GM18508 (cell line): ENCODE data around the gene LRRC27.
"Not testable (repeated sequence)": the region's sequence is repeated elsewhere in the genome, so short reads cannot be mapped to it uniquely, and the experiment has no call there.

ENCODE experiments used
- ATAC-seq: cut with Tn5 transposase; IDR thresholded peaks from one replicate; pipeline ENCODE4 v1.9.1; 2021; ENCODE audit warnings: moderate number of reproducible peaks; ENCODE audit not compliant: insufficient read depth, unreplicated experiment

The LRRC27 gene

DNA sequence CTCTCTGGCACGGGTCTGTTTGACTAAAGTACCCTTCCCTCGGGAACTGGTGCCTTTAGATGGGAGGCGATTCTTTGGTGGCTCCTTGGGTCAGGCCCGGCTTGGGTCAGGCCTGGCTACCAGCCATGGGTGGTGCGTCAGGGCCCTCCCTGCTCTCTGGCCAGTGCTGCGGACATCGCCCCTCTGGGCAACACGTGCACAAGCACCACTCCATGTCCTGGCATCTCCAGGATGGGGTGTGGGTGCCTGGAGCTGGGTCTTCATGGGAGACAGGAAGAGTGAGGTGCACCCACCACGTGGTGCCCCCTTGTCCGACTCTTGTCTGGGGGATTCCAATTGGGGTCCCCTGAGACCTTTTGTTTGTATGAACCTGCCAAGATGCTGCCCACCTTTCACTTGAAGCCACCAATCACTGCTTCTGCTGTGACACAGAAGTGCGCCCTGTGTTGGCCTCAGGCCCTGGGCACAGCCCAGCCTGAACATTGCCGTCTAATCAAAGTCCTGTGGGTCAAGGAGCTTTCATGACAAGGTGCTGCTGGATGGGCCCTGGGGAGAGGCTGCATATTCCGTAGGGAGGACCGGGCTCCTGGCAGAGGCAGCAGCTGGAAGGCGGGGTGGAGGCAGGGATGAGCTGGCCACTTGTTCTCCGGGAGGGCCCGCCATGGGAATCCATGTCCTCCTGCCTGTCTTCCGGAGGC lies 53.9 kb downstream of the LRRC27 start:
- no peak for ATAC-seq

DNA sequence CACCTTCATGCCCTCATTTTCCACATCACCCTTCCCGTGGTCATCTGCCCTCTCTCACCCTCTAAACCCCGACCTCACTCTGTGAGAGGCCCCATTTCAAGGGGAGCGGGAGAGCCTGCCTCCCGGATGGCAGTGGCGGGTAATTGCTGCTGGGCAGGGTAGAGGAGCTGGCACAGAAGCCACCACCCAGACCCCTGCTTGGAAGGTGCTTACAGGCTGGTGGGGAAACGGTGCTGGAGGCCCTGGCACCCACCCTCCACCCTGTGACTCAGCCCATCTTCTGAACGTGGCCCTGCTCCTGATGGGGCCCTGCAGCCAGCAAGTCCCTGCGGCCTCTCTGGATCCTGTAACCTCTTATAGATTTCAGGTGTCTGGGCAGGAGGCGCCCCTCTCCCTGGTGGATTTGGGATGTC lies 54.4 kb downstream of the LRRC27 start:
- no peak for ATAC-seq

- not testable (repeated sequence) for ATAC-seq
Measured at GRCh38 chr10:132386896-132387295, 54.9 kb downstream of the LRRC27 start.

- no peak for ATAC-seq
Measured at GRCh38 chr10:132387764-132388210, 55.8 kb downstream of the LRRC27 start.

DNA sequence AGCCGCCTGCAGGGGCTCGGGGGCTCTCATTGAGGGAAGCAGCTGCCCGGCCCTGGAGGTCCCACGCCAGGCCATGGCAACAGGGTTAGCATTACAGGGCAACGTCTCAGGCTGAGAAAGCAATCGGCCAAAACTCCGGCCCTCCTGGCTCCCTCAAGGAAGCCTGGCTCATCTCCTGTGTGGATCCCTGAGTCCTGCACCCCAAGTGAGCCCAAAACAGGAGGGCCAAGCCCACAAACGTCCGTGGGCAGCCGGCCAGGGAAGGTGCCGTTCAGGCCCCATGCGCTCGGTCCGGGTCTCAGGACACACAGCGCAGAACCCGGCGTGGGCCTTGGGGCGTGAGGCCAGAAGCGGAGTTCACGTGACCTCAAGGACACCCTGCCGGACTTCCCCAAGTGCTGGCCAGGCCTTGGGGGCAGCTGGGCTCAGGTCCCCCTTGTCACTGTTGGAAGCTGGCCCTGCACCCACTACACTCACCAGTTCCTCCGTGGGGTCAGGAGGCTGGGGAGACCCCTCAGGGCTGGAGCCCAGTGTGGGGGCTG lies 57.0 kb downstream of the LRRC27 start:
- ATAC-seq = no peak

DNA sequence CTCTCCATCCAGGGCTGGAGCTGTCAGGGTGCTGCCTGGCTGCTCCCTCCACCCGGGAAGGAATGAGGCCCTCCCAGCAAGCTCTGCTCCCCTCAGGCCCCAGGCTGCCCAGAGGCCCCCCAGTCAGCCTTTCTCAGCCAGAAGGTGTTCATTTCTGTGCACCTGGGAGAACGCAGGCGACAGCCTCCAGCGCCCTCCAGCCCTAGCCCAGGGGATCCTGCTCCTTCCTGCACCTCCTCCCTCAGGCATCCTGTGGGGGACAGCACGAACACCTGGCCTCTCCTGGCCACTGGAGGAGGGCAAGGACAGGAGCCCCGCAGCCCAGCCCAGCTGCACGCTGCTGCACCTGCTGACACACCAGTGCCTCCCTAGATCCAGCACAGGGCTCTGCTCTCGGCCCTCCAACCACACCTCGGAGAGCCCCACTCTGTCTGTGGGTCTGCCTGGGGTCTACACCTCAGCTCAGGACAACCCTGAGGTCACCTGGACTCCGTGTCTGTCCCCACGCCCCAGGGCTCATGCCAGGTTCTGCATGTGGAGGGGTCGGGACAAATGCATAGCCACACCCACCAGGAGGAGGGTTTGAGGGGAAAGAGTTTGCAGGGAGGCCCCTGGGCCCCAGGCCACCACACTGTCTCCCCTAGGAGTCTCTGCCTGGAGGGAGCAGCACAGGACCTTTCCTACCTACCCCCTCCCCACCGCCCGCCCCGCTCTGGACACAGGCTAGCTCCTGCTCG lies 57.6 kb downstream of the LRRC27 start:
- no peak for ATAC-seq

DNA sequence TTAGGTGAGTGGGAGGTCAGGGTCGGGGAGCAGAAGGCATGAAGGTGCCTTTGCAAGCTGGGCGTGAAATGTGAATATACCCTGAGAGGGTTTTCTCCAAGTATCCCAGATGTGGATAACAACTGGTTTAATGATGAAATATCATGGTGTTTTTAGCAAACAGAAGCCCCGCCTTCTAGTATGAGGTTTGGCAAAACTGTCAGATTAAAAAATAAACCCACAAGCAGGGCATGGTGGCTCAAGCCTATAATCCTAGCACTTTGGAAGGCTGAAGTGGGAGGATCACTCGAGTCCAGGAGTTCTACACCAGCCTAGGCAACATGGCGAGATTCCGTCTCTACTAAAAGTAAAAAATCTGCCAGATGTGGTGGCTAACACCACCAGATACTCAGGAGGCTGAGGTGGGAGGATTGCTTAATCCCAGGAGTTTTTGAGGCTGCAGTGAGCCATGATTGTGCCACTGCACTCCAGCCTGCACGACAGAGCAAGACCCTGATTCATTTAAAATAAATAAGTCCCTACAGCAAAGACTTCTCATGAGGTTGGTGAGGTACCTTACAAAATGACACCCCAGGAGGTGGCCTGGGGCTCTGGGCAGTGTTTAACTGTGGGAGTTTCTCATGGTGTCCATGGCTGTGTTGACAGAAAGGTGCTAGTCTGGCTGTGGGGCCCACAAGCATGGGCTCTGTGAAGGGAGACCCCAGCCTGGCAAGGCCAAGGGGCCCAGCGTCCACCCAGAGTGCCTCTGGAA lies 58.4 kb downstream of the LRRC27 start:
- ATAC-seq = no peak

DNA sequence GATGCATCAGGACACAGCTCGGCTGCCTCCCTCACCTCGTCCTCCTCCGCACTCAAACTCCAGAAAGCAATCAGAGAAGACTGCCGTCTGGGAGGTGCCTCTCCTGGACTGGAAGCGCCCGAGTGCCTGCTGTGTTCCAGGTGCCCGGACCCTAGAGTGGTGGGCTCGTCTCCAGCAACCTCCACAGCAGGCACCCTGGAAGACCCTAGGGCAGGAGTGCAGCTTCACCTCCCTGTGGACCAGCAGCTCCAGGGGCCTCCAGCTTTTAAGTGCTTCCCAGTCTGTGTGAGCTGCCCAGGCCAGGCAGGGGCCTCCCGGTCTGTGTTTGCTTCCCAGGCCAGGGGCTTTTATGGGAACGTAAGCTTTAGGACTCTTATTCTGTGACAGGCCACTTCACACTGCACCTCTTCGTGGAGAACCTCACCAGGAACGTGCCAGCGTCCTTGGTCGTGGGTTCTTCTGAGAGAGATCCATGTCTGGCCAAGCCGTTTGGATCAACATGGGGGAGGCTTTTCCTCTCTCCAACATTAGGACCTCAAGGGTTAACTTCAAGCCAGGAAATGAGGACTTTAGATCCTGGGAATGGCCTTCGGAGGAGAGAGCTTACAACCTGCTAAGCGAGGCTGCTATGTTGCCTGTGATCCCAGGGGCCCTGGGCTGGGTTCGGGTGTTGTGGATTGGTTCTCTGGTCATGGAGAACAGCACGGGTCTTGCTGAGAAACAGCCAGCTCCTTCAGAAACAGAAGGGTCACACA lies 59.1 kb downstream of the LRRC27 start:
- no peak for ATAC-seq

DNA sequence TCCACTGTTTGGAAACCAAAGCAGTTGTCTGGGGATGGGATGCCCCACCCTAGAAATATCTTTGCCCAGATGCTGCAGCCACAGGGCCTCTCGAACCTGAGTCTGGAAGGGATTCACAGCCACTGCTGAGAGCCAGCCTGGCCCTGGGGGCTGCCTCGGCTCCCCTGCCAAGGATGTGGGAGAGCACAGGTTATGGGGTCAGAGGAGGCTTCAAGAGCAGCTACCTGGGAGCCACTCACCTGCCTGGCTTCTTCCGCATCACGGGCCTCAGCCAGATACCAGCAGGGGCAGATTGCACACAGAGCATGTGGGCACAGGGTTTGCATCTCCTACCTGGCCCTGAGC lies 59.7 kb downstream of the LRRC27 start:
- no peak for ATAC-seq

DNA sequence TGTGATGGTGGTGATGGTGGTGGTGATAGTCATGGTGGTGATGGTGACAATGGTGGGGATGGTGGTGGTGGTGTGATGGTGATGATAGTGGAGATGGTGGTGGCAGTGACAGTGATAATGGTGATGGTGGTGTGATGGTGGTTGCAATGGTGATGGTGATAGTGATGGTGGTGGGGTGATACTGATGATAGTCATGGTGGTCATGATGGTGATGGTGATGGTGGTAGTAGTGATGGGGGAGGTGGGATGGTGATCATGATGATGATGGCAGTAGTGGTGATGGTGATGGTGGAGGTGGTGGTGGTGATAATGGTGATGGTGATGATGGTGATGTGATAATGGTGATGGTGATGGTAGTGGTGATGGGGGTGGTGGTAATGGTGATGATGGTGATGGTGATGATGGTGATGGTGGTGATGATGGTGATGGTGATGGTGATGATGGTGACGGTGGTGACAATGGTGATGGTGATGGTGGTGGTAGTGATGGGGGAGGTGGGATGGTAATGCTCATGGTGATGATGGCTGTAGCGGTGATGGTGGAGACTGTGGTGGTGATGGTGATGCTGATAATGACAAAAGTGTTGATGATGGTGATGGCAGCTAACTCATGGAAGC lies 60.3 kb downstream of the LRRC27 start:
- no peak for ATAC-seq

GRCh38 chr10:132392811-132393694 lies 61.1 kb downstream of the LRRC27 start:
- ATAC-seq = no peak

DNA sequence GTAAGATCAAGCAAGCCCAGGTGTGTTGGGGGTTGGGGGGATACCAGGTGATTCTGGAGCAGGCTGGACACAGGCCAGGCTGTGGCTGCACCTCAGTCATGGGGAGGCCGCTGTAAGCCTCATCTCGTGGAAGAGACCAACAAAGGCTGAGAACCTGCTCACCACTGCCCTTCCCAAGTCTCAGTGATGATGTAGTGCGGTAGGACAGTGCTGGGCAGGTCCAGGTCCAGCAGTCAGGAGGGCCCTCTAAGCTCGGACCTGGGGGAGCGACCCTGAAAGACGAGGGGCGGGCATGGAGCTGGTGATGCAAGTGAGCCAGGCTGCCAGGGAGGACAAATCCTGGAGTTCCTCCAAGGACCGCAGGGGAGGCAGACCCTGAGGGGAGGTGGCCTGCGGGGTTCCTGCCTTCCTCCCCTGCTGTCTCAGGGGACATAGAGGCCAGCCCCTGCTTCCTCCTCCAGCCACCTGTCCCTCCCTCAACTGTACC lies 61.7 kb downstream of the LRRC27 start:
- ATAC-seq = no peak

GRCh38 chr10:132394201-132394811 lies 62.3 kb downstream of the LRRC27 start:
- ATAC-seq = no peak

DNA sequence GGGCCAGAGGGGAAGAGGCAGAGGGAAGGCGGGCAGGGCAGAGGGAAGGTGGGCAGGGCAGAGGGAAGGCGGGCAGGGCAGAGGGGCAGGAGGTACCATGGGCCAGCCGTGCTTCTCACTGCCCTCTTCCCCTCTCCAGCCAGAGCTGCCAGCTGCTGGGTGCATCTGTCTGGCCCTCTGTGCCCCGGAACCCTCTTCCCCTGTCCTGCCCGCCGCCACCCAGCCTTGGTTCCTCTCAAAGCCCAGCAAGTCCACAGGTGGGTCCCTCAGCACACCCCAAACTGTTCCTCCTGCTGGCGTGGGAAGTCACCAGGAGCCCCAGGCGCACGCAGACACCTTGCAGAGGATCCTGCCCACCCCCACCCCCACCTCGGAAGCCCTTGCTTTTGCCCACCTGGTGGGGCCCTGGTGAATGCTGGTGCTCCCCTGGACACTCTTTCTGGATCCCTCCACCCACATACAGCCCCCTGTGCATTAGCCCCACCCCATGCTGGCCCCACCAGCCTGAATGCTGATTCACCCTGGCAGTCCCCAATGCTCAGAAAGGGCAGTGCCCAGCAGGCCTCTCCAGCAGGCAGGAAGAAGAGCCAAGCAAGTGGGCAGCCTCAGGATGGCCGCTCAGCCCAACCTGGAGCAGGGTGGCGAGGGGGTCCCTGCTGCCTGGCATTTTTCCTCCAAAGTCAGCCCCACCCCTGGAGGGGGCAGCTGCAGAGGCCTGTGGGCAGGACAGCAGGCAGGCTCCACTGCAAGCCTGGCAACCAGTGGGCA lies 63.1 kb downstream of the LRRC27 start:
- ATAC-seq = no peak

- ATAC-seq = no peak
Measured at GRCh38 chr10:132395704-132396493, 63.9 kb downstream of the LRRC27 start.

GRCh38 chr10:132396494-132397035 lies 64.6 kb downstream of the LRRC27 start:
- no peak for ATAC-seq
